Endothelial cell (in vitro differentiated cells): ENCODE measurements around the gene PAFAH1B1. TPM values are rescaled to one million over a fixed set of nuclear protein-coding genes. Genes with fewer than 3 reads are reported as not detected.

Experiments used
- DNase-seq: peaks from one replicate; pipeline ENCODE4 v3.0.0; 2021; ENCODE audit warnings: low spot score
- H3K27ac Mint-ChIP-seq: one replicate; pipeline ENCODE4 v1.8.0; 2021; ENCODE audit warnings: mixed read lengths, inconsistent platforms; ENCODE audit not compliant: unreplicated experiment
- H3K27me3 Mint-ChIP-seq: one replicate; pipeline ENCODE4 v1.8.0; 2021; ENCODE audit warnings: mild to moderate bottlenecking, moderate library complexity, mixed read lengths, inconsistent platforms; ENCODE audit not compliant: unreplicated experiment
- H3K36me3 Mint-ChIP-seq: one replicate; pipeline ENCODE4 v1.8.0; 2021; ENCODE audit warnings: mild to moderate bottlenecking, low read depth, mixed read lengths, inconsistent platforms; ENCODE audit not compliant: unreplicated experiment
- H3K4me1 Mint-ChIP-seq: one replicate; pipeline ENCODE4 v1.8.0; 2021; ENCODE audit warnings: mild to moderate bottlenecking, mixed read lengths, inconsistent platforms; ENCODE audit not compliant: unreplicated experiment
- H3K4me3 Mint-ChIP-seq: one replicate; pipeline ENCODE4 v1.8.0; 2021; ENCODE audit warnings: mild to moderate bottlenecking, mixed read lengths, inconsistent platforms; ENCODE audit not compliant: unreplicated experiment
- H3K9me3 Mint-ChIP-seq: one replicate; pipeline ENCODE4 v1.8.0; 2021; ENCODE audit warnings: mixed read lengths, inconsistent platforms; ENCODE audit not compliant: unreplicated experiment
- microRNA-seq: library from miRNA; unstranded; fragments of <30 nt; microRNA quantifications from one replicate; pipeline ENCODE4, GENCODE V29; 2020; ENCODE audit not compliant: unreplicated experiment
- total RNA-seq: library from RNA; stranded (reverse); fragmentation: NEBNext Ultra II Directional; extraction: Animal tissue kit (Norgen Biotek cat#: 25700); gene quantifications from one replicate; pipeline ENCODE4 v1.2.1, GENCODE V29; 2021; ENCODE audit not compliant: unreplicated experiment
- TF ChIP-seq, protein P1 (sequence below): fragments of 200-600 bp; sonication (generic); IDR thresholded peaks from one replicate; pipeline ENCODE4 v1.5.0; 2021; ENCODE audit warnings: antibody characterized with exemption; ENCODE audit not compliant: unreplicated experiment

PAFAH1B1 gene
- total RNA-seq, 1 donor from 2014 or later = 141 TPM

DNA sequence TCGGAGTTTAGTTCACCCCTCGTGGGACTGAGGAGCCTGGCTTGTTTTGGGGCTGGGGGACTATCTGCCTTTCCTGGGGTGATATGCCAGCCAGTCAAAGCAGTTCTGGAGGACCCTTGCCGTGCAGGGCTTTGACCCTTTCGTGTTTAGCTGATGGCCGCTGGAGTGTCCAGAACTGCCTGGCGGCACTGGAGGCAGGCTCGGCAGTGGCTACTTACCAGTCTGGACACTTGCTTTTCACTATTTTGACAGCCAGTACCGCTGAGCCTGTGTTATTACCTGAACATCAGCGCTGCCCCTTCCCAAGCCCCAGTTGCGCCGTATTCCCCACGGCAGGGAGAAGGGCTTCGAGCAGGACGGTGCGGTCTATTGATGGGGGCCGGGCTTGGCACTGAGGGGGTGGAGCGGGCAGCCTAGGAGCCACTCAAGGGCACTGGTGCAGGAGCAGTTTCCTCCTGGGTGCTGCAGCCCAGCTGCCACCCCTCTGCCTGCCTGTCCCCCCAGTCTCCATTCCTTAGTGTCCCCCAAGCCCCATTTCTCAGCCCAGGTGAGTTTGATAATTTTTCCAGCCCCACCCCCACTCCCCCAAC lies 137.4 kb downstream of the PAFAH1B1 start:
- TF ChIP-seq, protein P1, sequence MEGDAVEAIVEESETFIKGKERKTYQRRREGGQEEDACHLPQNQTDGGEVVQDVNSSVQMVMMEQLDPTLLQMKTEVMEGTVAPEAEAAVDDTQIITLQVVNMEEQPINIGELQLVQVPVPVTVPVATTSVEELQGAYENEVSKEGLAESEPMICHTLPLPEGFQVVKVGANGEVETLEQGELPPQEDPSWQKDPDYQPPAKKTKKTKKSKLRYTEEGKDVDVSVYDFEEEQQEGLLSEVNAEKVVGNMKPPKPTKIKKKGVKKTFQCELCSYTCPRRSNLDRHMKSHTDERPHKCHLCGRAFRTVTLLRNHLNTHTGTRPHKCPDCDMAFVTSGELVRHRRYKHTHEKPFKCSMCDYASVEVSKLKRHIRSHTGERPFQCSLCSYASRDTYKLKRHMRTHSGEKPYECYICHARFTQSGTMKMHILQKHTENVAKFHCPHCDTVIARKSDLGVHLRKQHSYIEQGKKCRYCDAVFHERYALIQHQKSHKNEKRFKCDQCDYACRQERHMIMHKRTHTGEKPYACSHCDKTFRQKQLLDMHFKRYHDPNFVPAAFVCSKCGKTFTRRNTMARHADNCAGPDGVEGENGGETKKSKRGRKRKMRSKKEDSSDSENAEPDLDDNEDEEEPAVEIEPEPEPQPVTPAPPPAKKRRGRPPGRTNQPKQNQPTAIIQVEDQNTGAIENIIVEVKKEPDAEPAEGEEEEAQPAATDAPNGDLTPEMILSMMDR = no peak
- no peaks in the 10 kb centered on the region for H3K4me1 Mint-ChIP-seq
- no peak for DNase-seq
- no peaks in the 10 kb centered on the region for H3K9me3 Mint-ChIP-seq
- no peak overlapping the region for H3K27ac Mint-ChIP-seq
- no peak overlapping the region for H3K4me3 Mint-ChIP-seq
- H3K36me3 Mint-ChIP-seq = no peaks in the 10 kb centered on the region
- H3K27me3 Mint-ChIP-seq = peaks cover 7% of the 10 kb centered on the region

- TF ChIP-seq, protein P1 = no peak
- H3K36me3 Mint-ChIP-seq = no peaks in the 10 kb centered on the region
- H3K9me3 Mint-ChIP-seq = no peaks in the 10 kb centered on the region
- peaks cover 7% of the 10 kb centered on the region for H3K27me3 Mint-ChIP-seq
- H3K4me1 Mint-ChIP-seq = no peaks in the 10 kb centered on the region
- no peak overlapping the region for H3K27ac Mint-ChIP-seq
- H3K4me3 Mint-ChIP-seq = no peak overlapping the region
- no peak for DNase-seq
These were observed 138.4 kb downstream of the PAFAH1B1 start for GRCh38 chr17:2731807-2732206.

DNA sequence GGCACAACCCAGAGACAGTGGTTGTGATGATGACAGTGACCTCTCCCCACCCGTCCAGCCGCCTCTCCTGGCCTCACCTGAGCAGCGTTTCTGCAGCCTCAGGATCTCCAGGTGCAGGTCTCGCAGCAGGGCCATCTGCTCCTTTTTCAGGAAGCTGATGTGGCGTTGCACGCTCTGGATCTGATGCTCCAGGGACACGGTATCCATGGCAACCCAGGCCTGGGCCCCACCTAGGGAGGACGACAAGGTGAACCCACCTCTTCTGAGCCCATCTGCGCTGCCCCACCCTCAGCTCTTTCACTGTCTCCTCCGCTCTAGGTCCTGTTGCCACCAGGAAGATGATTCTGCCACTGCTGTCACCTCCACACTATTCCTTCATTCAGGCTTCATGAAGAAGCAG lies 141.5 kb downstream of the PAFAH1B1 start:
- TF ChIP-seq, protein P1 = no peak
- no peaks in the 10 kb centered on the region for H3K4me1 Mint-ChIP-seq
- no peaks in the 10 kb centered on the region for H3K9me3 Mint-ChIP-seq
- no peak for DNase-seq
- H3K36me3 Mint-ChIP-seq = no peaks in the 10 kb centered on the region
- no peak overlapping the region for H3K27ac Mint-ChIP-seq
- no peak overlapping the region for H3K4me3 Mint-ChIP-seq
- H3K27me3 Mint-ChIP-seq = peaks cover 9% of the 10 kb centered on the region

Small RNAs within 50 kb of the gene (microRNA-seq; reads per million reads assigned to microRNA genes)
- 0.63 reads per million for gene MIR6776

Other genes starting within 250 kb of the PAFAH1B1 start
- gene MNT, start 192.6 kb upstream of the PAFAH1B1 start, total RNA-seq = 16.2 TPM
- gene METTL16, start 81.8 kb upstream of the PAFAH1B1 start, total RNA-seq = 24.9 TPM
- 45.9 TPM for gene CLUH, start 118.1 kb downstream of the PAFAH1B1 start, total RNA-seq
- 1.9 TPM for gene CCDC92B, start 156.0 kb downstream of the PAFAH1B1 start, total RNA-seq
- gene RAP1GAP2, start 202.8 kb downstream of the PAFAH1B1 start, total RNA-seq = 10.6 TPM